ENCODE results near the gene PRAC1.

PRAC1 gene

GRCh38 chr17:48726916-48727286 lies 4.6 kb upstream of the PRAC1 start:
- TF ChIP-seq EZH2phosphoT487 (conservative IDR thresholded peaks at IDR 0.05; ENCODE audit: low read length) = no peak
- no peak for TF ChIP-seq CTCF (IDR thresholded peaks at IDR 0.05; ENCODE audit: insufficient read depth, low read length, poor library complexity, severe bottlenecking)
- Histone ChIP-seq H3K27ac (ENCODE audit: low read depth, low read length) (no peak overlapping the region), H3K9me3 (ENCODE audit: insufficient read depth, low read length) (no peaks in the 10 kb centered on the region), H3K36me3 (ENCODE audit: low read length) (no peaks in the 10 kb centered on the region), H3K4me3 (ENCODE audit: insufficient read depth, low read length, poor library complexity, severe bottlenecking) (no peak overlapping the region), H2AFZ (ENCODE audit: low read depth, low read length, severe bottlenecking) (no peak overlapping the region), H3K4me2 (ENCODE audit: low read depth, low read length, poor library complexity, severe bottlenecking) (no peak overlapping the region), H3K9me2 (replicated peaks; ENCODE audit: insufficient read depth, low read length) (no peaks in the 10 kb centered on the region), H3K27me3 (ENCODE audit: low read length) (no peaks in the 10 kb centered on the region), H3K9ac (ENCODE audit: low read length) (no peak overlapping the region), H4K20me1 (ENCODE audit: low read depth, low read length) (no peaks in the 10 kb centered on the region), H3F3A (ENCODE audit: insufficient read depth) (no peaks in the 10 kb centered on the region), H3K79me2 (ENCODE audit: insufficient read depth, low read length) (no peaks in the 10 kb centered on the region)

- Histone ChIP-seq H3F3A (ENCODE audit: insufficient read depth) (no peaks in the 10 kb centered on the region), H3K4me3 (ENCODE audit: insufficient read depth, low read length, poor library complexity, severe bottlenecking) (no peak overlapping the region), H2AFZ (ENCODE audit: low read depth, low read length, severe bottlenecking) (no peak overlapping the region), H3K36me3 (ENCODE audit: low read length) (no peaks in the 10 kb centered on the region), H3K9ac (ENCODE audit: low read length) (no peak overlapping the region), H4K20me1 (ENCODE audit: low read depth, low read length) (no peaks in the 10 kb centered on the region), H3K27me3 (ENCODE audit: low read length) (no peaks in the 10 kb centered on the region), H3K9me3 (ENCODE audit: insufficient read depth, low read length) (no peaks in the 10 kb centered on the region), H3K79me2 (ENCODE audit: insufficient read depth, low read length) (no peaks in the 10 kb centered on the region), H3K4me2 (ENCODE audit: low read depth, low read length, poor library complexity, severe bottlenecking) (no peak overlapping the region), H3K9me2 (replicated peaks; ENCODE audit: insufficient read depth, low read length) (no peaks in the 10 kb centered on the region), H3K27ac (ENCODE audit: low read depth, low read length) (no peak overlapping the region)
- TF ChIP-seq CTCF (IDR thresholded peaks at IDR 0.05; ENCODE audit: insufficient read depth, low read length, poor library complexity, severe bottlenecking) (no peak), EZH2phosphoT487 (conservative IDR thresholded peaks at IDR 0.05; ENCODE audit: low read length) (no peak)
Measured at GRCh38 chr17:48726114-48726915, 4.0 kb upstream of the PRAC1 start.

- TF ChIP-seq EZH2phosphoT487 (conservative IDR thresholded peaks at IDR 0.05; ENCODE audit: low read length) = no peak
- TF ChIP-seq CTCF (IDR thresholded peaks at IDR 0.05; ENCODE audit: insufficient read depth, low read length, poor library complexity, severe bottlenecking) = no peak
- no peaks in the 10 kb centered on the region for H3K9me3 ChIP-seq (ENCODE audit: insufficient read depth, low read length)
- no peaks in the 10 kb centered on the region for H3K27me3 ChIP-seq (ENCODE audit: low read length)
- no peaks in the 10 kb centered on the region for H4K20me1 ChIP-seq (ENCODE audit: low read depth, low read length)
- no peaks in the 10 kb centered on the region for H3K36me3 ChIP-seq (ENCODE audit: low read length)
- no peak overlapping the region for H3K9ac ChIP-seq (ENCODE audit: low read length)
- H3K9me2 ChIP-seq (replicated peaks; ENCODE audit: insufficient read depth, low read length) = no peaks in the 10 kb centered on the region
- H3K27ac ChIP-seq (ENCODE audit: low read depth, low read length) = no peak overlapping the region
- H2AFZ ChIP-seq (ENCODE audit: low read depth, low read length, severe bottlenecking) = no peak overlapping the region
- H3F3A ChIP-seq (ENCODE audit: insufficient read depth) = no peaks in the 10 kb centered on the region
- H3K4me3 ChIP-seq (ENCODE audit: insufficient read depth, low read length, poor library complexity, severe bottlenecking) = no peak overlapping the region
- no peaks in the 10 kb centered on the region for H3K79me2 ChIP-seq (ENCODE audit: insufficient read depth, low read length)
- no peak overlapping the region for H3K4me2 ChIP-seq (ENCODE audit: low read depth, low read length, poor library complexity, severe bottlenecking)
Measured at GRCh38 chr17:48725288-48726064, 3.2 kb upstream of the PRAC1 start.
